ENCODE measurements around the gene PTX4. TPM values are rescaled to one million over a fixed set of nuclear protein-coding genes. Genes with fewer than 3 reads are reported as not detected.

PTX4 gene
- polyA plus RNA-seq, 3 donors: 0.19 TPM; not detected in 2

GRCh38 chr16:1446296-1447080 lies 42.3 kb downstream of the PTX4 start:
- no peak overlapping the region for H3K9ac ChIP-seq (ENCODE audit: insufficient read depth, low read length, poor library complexity, severe bottlenecking)
- Mint-ChIP-seq H3K36me3 (peaks cover 34 to 48% of the 10 kb centered on the region in 2 donors), H3K9me3 (no peaks in the 10 kb centered on the region), H3K27ac (peak overlapping the region in 1 of 7 donors; percentile 46), H3K4me1 (no peaks in the 10 kb centered on the region), H3K4me3 (no peak overlapping the region), H3K27me3 (ENCODE audit: low read depth in 3 of 3) (peaks cover 0 to 2% (median 0%) of the 10 kb centered on the region in 3 donors)
- peaks cover 32% of the 10 kb centered on the region for H4K20me1 ChIP-seq (ENCODE audit: insufficient read depth, low read length)
- H3K27me3 ChIP-seq (ENCODE audit: control insufficient read depth in 2 of 2, insufficient read depth in 2 of 2, low read length in 2 of 2): no peaks in the 10 kb centered on the region
- H3K9me3 ChIP-seq (replicated peaks in 1 of 2; ENCODE audit: control insufficient read depth in 1 of 2, insufficient read depth in 1 of 2, low read length in 2 of 2): no peaks in the 10 kb centered on the region
- H3K79me2 ChIP-seq (ENCODE audit: insufficient read depth, low read length): no peaks in the 10 kb centered on the region
- TF ChIP-seq CTCF (IDR thresholded peaks at IDR 0.05): no peak
- 95% methylated on average over 36 of the region's 41 CpGs for WGBS (ENCODE audit: insufficient coverage)
- intact Hi-C loops (cut with micrococcal nuclease): no loop called here
- H3K27ac ChIP-seq (ENCODE audit: low read depth in 1 of 2, low read length in 2 of 2): no peak overlapping the region
- peaks cover 59 to 61% of the 10 kb centered on the region in 2 donors for H3K36me3 ChIP-seq (replicated peaks in 1 of 2; ENCODE audit: control insufficient read depth in 1 of 2, insufficient read depth in 2 of 2, low read length in 2 of 2)
- H3K4me2 ChIP-seq (replicated peaks; ENCODE audit: extremely low read depth, low read length, poor library complexity, severe bottlenecking): no peak overlapping the region
- H3K4me1 ChIP-seq (ENCODE audit: control insufficient read depth in 1 of 2, insufficient read depth in 2 of 2, low read length in 2 of 2): no peaks in the 10 kb centered on the region
- no peak overlapping the region for H3K4me3 ChIP-seq (replicated peaks in 1 of 3; ENCODE audit: low read depth in 2 of 3, low read length in 3 of 3)
- DNase-seq: no peak
- no peak overlapping the region for H2AFZ ChIP-seq (ENCODE audit: insufficient read depth, low read depth, low read length, poor library complexity, severe bottlenecking)

- 92% methylated on average over 23 of the region's 25 CpGs for WGBS (ENCODE audit: insufficient coverage)
- Histone ChIP-seq H3K79me2 (ENCODE audit: insufficient read depth, low read length) (no peaks in the 10 kb centered on the region), H3K9me3 (replicated peaks in 1 of 2; ENCODE audit: control insufficient read depth in 1 of 2, insufficient read depth in 1 of 2, low read length in 2 of 2) (no peaks in the 10 kb centered on the region), H3K4me2 (replicated peaks; ENCODE audit: extremely low read depth, low read length, poor library complexity, severe bottlenecking) (no peak overlapping the region), H3K4me1 (ENCODE audit: control insufficient read depth in 1 of 2, insufficient read depth in 2 of 2, low read length in 2 of 2) (no peaks in the 10 kb centered on the region), H2AFZ (ENCODE audit: insufficient read depth, low read depth, low read length, poor library complexity, severe bottlenecking) (no peak overlapping the region), H3K36me3 (replicated peaks in 1 of 2; ENCODE audit: control insufficient read depth in 1 of 2, insufficient read depth in 2 of 2, low read length in 2 of 2) (peaks cover 51 to 53% of the 10 kb centered on the region in 2 donors), H3K27ac (ENCODE audit: low read depth in 1 of 2, low read length in 2 of 2) (no peak overlapping the region), H3K9ac (ENCODE audit: insufficient read depth, low read length, poor library complexity, severe bottlenecking) (no peak overlapping the region), H3K27me3 (ENCODE audit: control insufficient read depth in 2 of 2, insufficient read depth in 2 of 2, low read length in 2 of 2) (no peaks in the 10 kb centered on the region), H3K4me3 (replicated peaks in 1 of 3; ENCODE audit: low read depth in 2 of 3, low read length in 3 of 3) (no peak overlapping the region), H4K20me1 (ENCODE audit: insufficient read depth, low read length) (peaks cover 32% of the 10 kb centered on the region)
- TF ChIP-seq CTCF (IDR thresholded peaks at IDR 0.05): no peak
- Mint-ChIP-seq H3K4me1 (no peaks in the 10 kb centered on the region), H3K27ac (no peak overlapping the region), H3K36me3 (peaks cover 30 to 39% of the 10 kb centered on the region in 2 donors), H3K9me3 (no peaks in the 10 kb centered on the region), H3K4me3 (no peak overlapping the region), H3K27me3 (ENCODE audit: low read depth in 3 of 3) (peaks cover 0 to 3% (median 0%) of the 10 kb centered on the region in 3 donors)
- DNase-seq: no peak
- intact Hi-C loops (cut with micrococcal nuclease): no loop called here
These were observed 43.1 kb downstream of the PTX4 start for GRCh38 chr16:1445518-1446203.

All from CD14-positive monocyte (primary cell).